Caco-2 (cell line): ENCODE measurements around the gene PRDX2. TPM values are rescaled to one million over a fixed set of nuclear protein-coding genes. Genes with fewer than 3 reads are reported as not detected.

Experiments used
- BruUV-seq: library from RNA; stranded (reverse); fragments of 400-500 nt; replicated peaks from 2 replicates; lab custom pipeline; 2021; lab: Mats Ljungman, UMichigan
- CTCF ChIA-PET: fragments of 300-600 bp; sonication (Branson Sonifier 250); formaldehyde crosslinking; loops from one replicate; lab custom pipeline; 2022; ENCODE audit warnings: antibody characterized with exemption; lab: Charles Lee
- POLR2A ChIA-PET: fragments of 300-600 bp; sonication (Branson Sonifier 250); formaldehyde crosslinking; loops from one replicate; lab custom pipeline; 2022; ENCODE audit warnings: antibody characterized with exemption; lab: Charles Lee
- DNase-seq, 2 experiments: peaks; one replicate each; pipeline versions ENCODE4 v3.0.0 to v3.0.0-alpha.2; 2020 to 2022
- H3K27me3 ChIP-seq: replicated peaks from 2 replicates; pipeline ENCODE4 v1.6.0; 2011; ENCODE audit warnings: low read length; ENCODE audit not compliant: control insufficient read depth, insufficient read depth
- H3K36me3 ChIP-seq: 2 replicates; pipeline ENCODE4 v1.5.1; 2011; ENCODE audit warnings: low read length; ENCODE audit not compliant: control insufficient read depth, insufficient read depth
- H3K4me1 ChIP-seq: fragments of 250-450 bp; sonication (Bioruptor Pico); 2 replicates; pipeline ENCODE4 v1.5.1; 2020; ENCODE audit warnings: mild to moderate bottlenecking
- H3K4me3 ChIP-seq: 2 replicates; pipeline ENCODE4 v1.5.1; 2011; ENCODE audit warnings: low read depth, mild to moderate bottlenecking, control low read depth, low read length
- H3K9me3 ChIP-seq: fragments of 250-450 bp; sonication (Bioruptor Pico); 2 replicates; pipeline ENCODE4 v1.5.1; 2020; ENCODE audit warnings: mild to moderate bottlenecking, moderate library complexity
- H3K27ac Mint-ChIP-seq: one replicate; pipeline ENCODE4 v1.8.0; 2022; ENCODE audit warnings: mixed read lengths; ENCODE audit not compliant: unreplicated experiment
- H3K27me3 Mint-ChIP-seq: one replicate; pipeline ENCODE4 v1.8.0; 2022; ENCODE audit warnings: mixed read lengths; ENCODE audit not compliant: insufficient read depth, unreplicated experiment
- H3K36me3 Mint-ChIP-seq: one replicate; pipeline ENCODE4 v1.8.0; 2022; ENCODE audit warnings: mild to moderate bottlenecking, mixed read lengths; ENCODE audit not compliant: insufficient read depth, unreplicated experiment
- H3K4me1 Mint-ChIP-seq: one replicate; pipeline ENCODE4 v1.8.0; 2022; ENCODE audit warnings: low read depth, mixed read lengths; ENCODE audit not compliant: unreplicated experiment
- H3K4me3 Mint-ChIP-seq: one replicate; pipeline ENCODE4 v1.8.0; 2022; ENCODE audit warnings: mild to moderate bottlenecking, moderate library complexity, mixed read lengths; ENCODE audit not compliant: unreplicated experiment
- H3K9me3 Mint-ChIP-seq: one replicate; pipeline ENCODE4 v1.8.0; 2022; ENCODE audit warnings: mixed read lengths; ENCODE audit not compliant: unreplicated experiment
- CTCF ChIP-seq, 2 experiments: fragments of 200-600 bp in 1 of 2; IDR thresholded peaks; 1 replicate in 1 of 2; 2 replicates in 1 of 2; pipeline versions ENCODE4 v1.5.1 to v1.8.0; 2011 to 2022; ENCODE audit warnings: antibody characterized with exemption in 1 of 2, control low read depth in 1 of 2, inconsistent platforms in 1 of 2, low read depth in 1 of 2, low read length in 1 of 2, mild to moderate bottlenecking in 1 of 2, moderate library complexity in 1 of 2; ENCODE audit not compliant: insufficient read depth in 1 of 2, severe bottlenecking in 1 of 2, unreplicated experiment in 1 of 2
- intact Hi-C: fragments of 100-400 bp; cut with micrococcal nuclease; formaldehyde crosslinking; loops from one replicate; pipeline ENCODE4 v1.10.0; 2022; ENCODE audit not compliant: unreplicated experiment
- total RNA-seq: library from RNA; stranded (reverse); gene quantifications from 2 replicates; pipeline ENCODE4 v1.2.3, GENCODE V29; 2022

Gene PRDX2
- total RNA-seq, 1 experiment from 2014 or later = 265 TPM

- no TSS peak for BruUV-seq
- Histone ChIP-seq H3K4me3 (peak overlapping the region; percentile 41; the same call in 1 of the 2 replicates), H3K27me3 (no peaks in the 10 kb centered on the region), H3K4me1 (peaks cover 43% of the 10 kb centered on the region), H3K9me3 (no peaks in the 10 kb centered on the region), H3K36me3 (no peaks in the 10 kb centered on the region)
- Mint-ChIP-seq H3K9me3 (no peaks in the 10 kb centered on the region), H3K4me3 (peak overlapping the region; percentile 78), H3K27ac (peak overlapping the region; percentile 90), H3K36me3 (peaks cover 29% of the 10 kb centered on the region), H3K27me3 (no peaks in the 10 kb centered on the region), H3K4me1 (peaks cover 21% of the 10 kb centered on the region)
- intact Hi-C loops = no loop called here
- ChIA-PET POLR2A (interaction anchor here (0.9 kb wide), 1 partner anchor 14 kb away, joined by 3 read pairs; no protein-coding TSS in a partner anchor), CTCF (interaction anchor here (0.6 to 1.5 kb wide), 2 partner anchors 11 to 39 kb away, joined by 6 to 9 read pairs; no protein-coding TSS in a partner anchor)
- TF ChIP-seq CTCF (IDR thresholded peaks at IDR 0.05; ENCODE audit: insufficient read depth in 1 of 2, low read depth in 1 of 2, low read length in 1 of 2, severe bottlenecking in 1 of 2, unreplicated experiment in 1 of 2) = no peak
- no peak for DNase-seq
Measured at GRCh38 chr19:12788042-12788681, 13.4 kb downstream of the PRDX2 start.

GRCh38 chr19:12787458-12787857 is 14.1 kb downstream of the PRDX2 start:
- POLR2A ChIA-PET = no interaction called here
- DNase-seq = no peak

GRCh38 chr19:12786952-12787351 is 14.6 kb downstream of the PRDX2 start:
- H3K27ac Mint-ChIP-seq = no peak overlapping the region

More at GRCh38 chr19:12787458-12787857, 14.1 kb downstream of the PRDX2 start:
- H3K4me3 ChIP-seq = no peak overlapping the region
- Mint-ChIP-seq H3K9me3 (no peaks in the 10 kb centered on the region), H3K4me3 (no peak overlapping the region), H3K4me1 (peaks cover 21% of the 10 kb centered on the region), H3K27ac (no peak overlapping the region), H3K27me3 (no peaks in the 10 kb centered on the region), H3K36me3 (peaks cover 22% of the 10 kb centered on the region)
- no peaks in the 10 kb centered on the region for H3K9me3 ChIP-seq
- BruUV-seq = no TSS peak
- CTCF ChIA-PET = no interaction called here
- no peaks in the 10 kb centered on the region for H3K27me3 ChIP-seq
- intact Hi-C loops = no loop called here
- no peaks in the 10 kb centered on the region for H3K36me3 ChIP-seq
- TF ChIP-seq CTCF (IDR thresholded peaks at IDR 0.05; ENCODE audit: insufficient read depth in 1 of 2, low read depth in 1 of 2, low read length in 1 of 2, severe bottlenecking in 1 of 2, unreplicated experiment in 1 of 2) = no peak
- H3K4me1 ChIP-seq = peaks cover 43% of the 10 kb centered on the region

More at GRCh38 chr19:12786952-12787351, 14.6 kb downstream of the PRDX2 start:
- peaks cover 47% of the 10 kb centered on the region for H3K4me1 ChIP-seq
- BruUV-seq = no TSS peak
- POLR2A ChIA-PET = no interaction called here
- Mint-ChIP-seq H3K9me3 (no peaks in the 10 kb centered on the region), H3K36me3 (peaks cover 17% of the 10 kb centered on the region), H3K27me3 (no peaks in the 10 kb centered on the region), H3K4me1 (peaks cover 21% of the 10 kb centered on the region), H3K4me3 (no peak overlapping the region)
- intact Hi-C loops = no loop called here
- H3K4me3 ChIP-seq = no peak overlapping the region
- DNase-seq = no peak
- no peaks in the 10 kb centered on the region for H3K36me3 ChIP-seq
- no peaks in the 10 kb centered on the region for H3K9me3 ChIP-seq
- no peaks in the 10 kb centered on the region for H3K27me3 ChIP-seq
- no peak for TF ChIP-seq CTCF (IDR thresholded peaks at IDR 0.05; ENCODE audit: insufficient read depth in 1 of 2, low read depth in 1 of 2, low read length in 1 of 2, severe bottlenecking in 1 of 2, unreplicated experiment in 1 of 2)
- CTCF ChIA-PET = no interaction called here
